ENCODE results near the gene CDCA7L.

CDCA7L gene

GRCh38 chr7:21972397-21972784 lies 26.7 kb upstream of the CDCA7L start:
- Histone ChIP-seq H3K27ac (ENCODE audit: low read depth, low read length) (no peak overlapping the region), H3K4me1 (ENCODE audit: control insufficient read depth, low read length) (peaks cover 11% of the 10 kb centered on the region), H3K36me3 (ENCODE audit: control insufficient read depth, low read length) (no peaks in the 10 kb centered on the region), H3K4me2 (ENCODE audit: low read length) (no peak overlapping the region), H3K9me3 (ENCODE audit: control insufficient read depth, insufficient read depth, low read length) (peaks cover 6% of the 10 kb centered on the region; the same call in 1 of the 2 replicates), H3K9me2 (replicated peaks; ENCODE audit: control insufficient read depth, low read length) (no peaks in the 10 kb centered on the region), H3K79me2 (ENCODE audit: control insufficient read depth, low read length) (no peaks in the 10 kb centered on the region), H3K4me3 (ENCODE audit: low read length) (no peak overlapping the region), H4K20me1 (ENCODE audit: control insufficient read depth, insufficient read depth, low read depth, low read length) (no peaks in the 10 kb centered on the region), H3K27me3 (ENCODE audit: control insufficient read depth, low read length) (peaks cover 4% of the 10 kb centered on the region; the same call in 1 of the 2 replicates), H3F3A (ENCODE audit: control insufficient read depth, insufficient read depth) (no peaks in the 10 kb centered on the region)
- TF ChIP-seq EZH2phosphoT487 (IDR thresholded peaks at IDR 0.05; ENCODE audit: borderline replicate concordance, low read length): no peak
- TF ChIP-seq CTCF (IDR thresholded peaks at IDR 0.05; ENCODE audit: low read depth, low read length, poor library complexity, severe bottlenecking): no peak

GRCh38 chr7:21971780-21972396 lies 26.2 kb upstream of the CDCA7L start:
- peaks cover 16% of the 10 kb centered on the region for H3K4me1 ChIP-seq (ENCODE audit: control insufficient read depth, low read length)
- peaks cover 6% of the 10 kb centered on the region; the same call in 1 of the 2 replicates for H3K9me3 ChIP-seq (ENCODE audit: control insufficient read depth, insufficient read depth, low read length)
- H3K27ac ChIP-seq (ENCODE audit: low read depth, low read length): no peak overlapping the region
- TF ChIP-seq EZH2phosphoT487 (IDR thresholded peaks at IDR 0.05; ENCODE audit: borderline replicate concordance, low read length) (no peak), CTCF (IDR thresholded peaks at IDR 0.05; ENCODE audit: low read depth, low read length, poor library complexity, severe bottlenecking) (no peak)
- H3K9me2 ChIP-seq (replicated peaks; ENCODE audit: control insufficient read depth, low read length): no peaks in the 10 kb centered on the region
- H3F3A ChIP-seq (ENCODE audit: control insufficient read depth, insufficient read depth): no peaks in the 10 kb centered on the region
- H3K27me3 ChIP-seq (ENCODE audit: control insufficient read depth, low read length): peaks cover 4% of the 10 kb centered on the region; the same call in 1 of the 2 replicates
- no peak overlapping the region for H3K4me2 ChIP-seq (ENCODE audit: low read length)
- H3K36me3 ChIP-seq (ENCODE audit: control insufficient read depth, low read length): no peaks in the 10 kb centered on the region
- no peak overlapping the region for H3K4me3 ChIP-seq (ENCODE audit: low read length)
- H3K79me2 ChIP-seq (ENCODE audit: control insufficient read depth, low read length): no peaks in the 10 kb centered on the region
- H4K20me1 ChIP-seq (ENCODE audit: control insufficient read depth, insufficient read depth, low read depth, low read length): no peaks in the 10 kb centered on the region

- Histone ChIP-seq H3K4me3 (ENCODE audit: low read length) (no peak overlapping the region), H3K4me2 (ENCODE audit: low read length) (no peak overlapping the region), H3K4me1 (ENCODE audit: control insufficient read depth, low read length) (peaks cover 36% of the 10 kb centered on the region), H3K79me2 (ENCODE audit: control insufficient read depth, low read length) (no peaks in the 10 kb centered on the region), H3F3A (ENCODE audit: control insufficient read depth, insufficient read depth) (0 out of 2 replicates have a peak, but pooled peaks cover 3% of the 10 kb centered on the region), H3K9me2 (replicated peaks; ENCODE audit: control insufficient read depth, low read length) (no peaks in the 10 kb centered on the region), H4K20me1 (ENCODE audit: control insufficient read depth, insufficient read depth, low read depth, low read length) (no peaks in the 10 kb centered on the region), H3K36me3 (ENCODE audit: control insufficient read depth, low read length) (no peaks in the 10 kb centered on the region), H3K27ac (ENCODE audit: low read depth, low read length) (no peak overlapping the region), H3K9me3 (ENCODE audit: control insufficient read depth, insufficient read depth, low read length) (peaks cover 6% of the 10 kb centered on the region; the same call in 1 of the 2 replicates), H3K27me3 (ENCODE audit: control insufficient read depth, low read length) (peaks cover 4% of the 10 kb centered on the region; the same call in 1 of the 2 replicates)
- no peak for TF ChIP-seq CTCF (IDR thresholded peaks at IDR 0.05; ENCODE audit: low read depth, low read length, poor library complexity, severe bottlenecking)
- TF ChIP-seq EZH2phosphoT487 (IDR thresholded peaks at IDR 0.05; ENCODE audit: borderline replicate concordance, low read length): no peak
Observed at GRCh38 chr7:21969822-21970221, 24.1 kb upstream of the CDCA7L start.
